K562 (cell line): Measurements from ENCODE around the gene DEFB127. TPM values are rescaled to one million over a fixed set of nuclear protein-coding genes. Genes with fewer than 3 reads are reported as not detected.

ENCODE experiments used
- CAMTA2 ChIP-seq: fragments of 250-450 bp; sonication (Bioruptor Pico); conservative IDR thresholded peaks from 2 replicates; pipeline ENCODE4 v1.5.1; 2022
- CTCF ChIP-seq, 3 experiments: IDR thresholded peaks in 2 of 3; conservative IDR thresholded peaks in 1 of 3; 2 replicates each; pipeline ENCODE4 v1.5.1; 2011 to 2012; ENCODE audit warnings: low read length in 3 of 3, mild to moderate bottlenecking in 3 of 3, control low read depth in 2 of 3, improper control_type of control experiment in 1 of 3, inconsistent platforms in 1 of 3, low read depth in 1 of 3, mixed read lengths in 1 of 3, moderate library complexity in 1 of 3; ENCODE audit not compliant: insufficient read depth in 2 of 3
- FOXP1 ChIP-seq: sonication (generic); formaldehyde crosslinking; IDR thresholded peaks from 2 replicates; pipeline ENCODE4 v1.8.0; 2022; ENCODE audit warnings: mild to moderate bottlenecking, missing genetic modification reagents
- HOXB6 ChIP-seq: fragments of 250-450 bp; sonication (Bioruptor Pico); IDR thresholded peaks from 2 replicates; pipeline ENCODE4 v1.5.1; 2022; ENCODE audit warnings: mild to moderate bottlenecking, borderline replicate concordance
- MTA3 ChIP-seq: fragments of 450-650 bp; formaldehyde crosslinking; IDR thresholded peaks from 2 replicates; pipeline ENCODE4 v1.6.1; 2017; ENCODE audit warnings: mild to moderate bottlenecking, borderline replicate concordance
- NR0B1 ChIP-seq: fragments of 450-650 bp; IDR thresholded peaks from one replicate; pipeline ENCODE4 v1.6.1; 2018; ENCODE audit warnings: mild to moderate bottlenecking, moderate library complexity; ENCODE audit not compliant: partially characterized antibody
- NR1H2 ChIP-seq: sonication (generic); formaldehyde crosslinking; IDR thresholded peaks from 2 replicates; pipeline ENCODE4 v1.4.0; 2020; ENCODE audit warnings: mild to moderate bottlenecking, missing genetic modification reagents
- POU5F1 ChIP-seq: fragments of 150-350 bp; IDR thresholded peaks from 2 replicates; pipeline ENCODE4 v1.6.1; 2014; ENCODE audit warnings: borderline replicate concordance, low read length, low read depth, mild to moderate bottlenecking; ENCODE audit not compliant: partially characterized antibody
- RBM15 ChIP-seq: fragments of 200-400 bp; formaldehyde crosslinking; IDR thresholded peaks from 2 replicates; pipeline ENCODE4 v1.6.1; 2018; ENCODE audit warnings: mild to moderate bottlenecking, low read length, moderate library complexity; ENCODE audit not compliant: insufficient read depth
- RNF2 ChIP-seq: sonication (generic); IDR thresholded peaks from 2 replicates; pipeline ENCODE4 v1.6.1; 2016
- SP2 ChIP-seq: IDR thresholded peaks from 2 replicates; pipeline ENCODE4 v1.6.1; 2011; ENCODE audit warnings: mild to moderate bottlenecking, low read depth, low read length, moderate library complexity; ENCODE audit not compliant: poor library complexity, severe bottlenecking; ENCODE audit errors: extremely low read depth
- ZNF165 ChIP-seq: fragments of 250-450 bp; sonication (Bioruptor Pico); IDR thresholded peaks from 2 replicates; pipeline ENCODE4 v1.4.0; 2020; ENCODE audit warnings: borderline replicate concordance
- ZNF695 ChIP-seq: fragments of 450-650 bp; formaldehyde crosslinking; IDR thresholded peaks from 2 replicates; pipeline ENCODE4 v1.4.0; 2020; ENCODE audit warnings: mild to moderate bottlenecking, moderate library complexity
- polyA plus RNA-seq, 8 experiments: library from polyadenylated mRNA; depleted of rRNA in 4 of 8; stranded (reverse) in 5 of 8; unstranded in 3 of 8; fragments of >200 nt; fragmentation: Nextera tagmentation in 2 of 8; fragmentation: Illumina TruSeq in 1 of 8; extraction: Ambion mirVana in 2 of 8; extraction: Trizol in 1 of 8; gene quantifications; 2 replicates each; pipeline versions ENCODE4 v1.2.1 to v1.2.3, GENCODE V29; 2011 to 2014; ENCODE audit warnings: inconsistent platforms in 1 of 8, missing spikeins in 1 of 8
- total RNA-seq, 7 experiments: library from RNA; depleted of rRNA in 6 of 7; stranded (reverse); fragments of >200 nt in 6 of 7; fragmentation: Illumina TruSeq in 2 of 7; extraction: Trizol in 2 of 7; gene quantifications; 2 replicates each; pipeline versions ENCODE4 v1.2.1 to v1.2.3, GENCODE V29; 2011 to 2021; ENCODE audit warnings: low replicate concordance in 1 of 7

Gene DEFB127
- total and polyA plus RNA-seq, 9 of the 15 experiments (the other 6 are each of a cell fraction or from before 2014, with no cell fraction given), result not detected

DNA sequence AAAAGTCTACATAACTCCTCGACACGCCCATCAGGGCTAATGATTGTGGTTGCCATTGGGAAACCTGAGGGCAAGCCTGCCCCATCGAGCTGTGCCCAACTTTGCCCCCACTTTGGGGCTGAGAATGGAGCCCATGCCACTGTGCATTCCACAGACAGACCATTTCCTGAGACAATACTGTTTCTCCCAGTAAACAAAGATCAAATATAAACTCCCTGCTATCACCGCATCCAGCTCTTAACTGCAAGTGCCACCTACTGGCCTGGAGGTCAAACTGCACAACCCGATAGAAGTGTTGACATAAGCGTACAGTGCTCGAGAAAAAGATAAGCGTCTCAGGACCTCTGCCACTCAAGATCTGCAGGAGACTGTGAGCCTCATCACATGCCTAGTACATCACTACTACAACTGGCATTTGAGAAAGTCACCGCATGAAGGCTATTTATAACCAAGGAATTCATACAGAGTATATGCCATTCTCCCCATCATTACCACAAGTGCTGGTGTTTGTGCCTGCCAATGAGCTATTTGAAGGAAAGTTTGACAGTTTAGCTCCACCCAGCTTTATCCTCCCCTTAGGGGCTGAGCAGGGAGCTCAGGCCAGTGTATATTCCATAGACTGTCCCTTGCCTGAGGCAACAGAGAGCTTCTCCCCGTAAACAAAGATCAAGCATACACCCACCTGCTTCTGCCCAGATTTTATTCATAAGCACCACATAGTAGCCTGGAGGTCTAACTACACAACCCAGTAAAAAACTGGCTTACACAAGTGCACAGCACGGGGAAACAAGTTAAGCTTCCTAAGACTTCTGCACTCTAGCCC, 19.4 kb upstream of the DEFB127 start (continued):
- no peak for TF ChIP-seq POU5F1
- TF ChIP-seq RBM15, result no peak
- no peak for TF ChIP-seq SP2
- no peak for TF ChIP-seq ZNF695
- TF ChIP-seq NR0B1, result no peak
- TF ChIP-seq FOXP1, result no peak
- no peak for TF ChIP-seq RNF2
- peak; percentile 54 to 62 (median 58) for TF ChIP-seq CTCF (IDR thresholded peaks at IDR 0.05 in 2 of 3, conservative IDR thresholded peaks at IDR 0.05 in 1 of 3; ENCODE audit: insufficient read depth in 2 of 3, low read depth in 1 of 3, low read length in 3 of 3)
- no peak for TF ChIP-seq MTA3
- TF ChIP-seq ZNF165 (CRISPR knock-in tag), result no peak
- no peak for TF ChIP-seq HOXB6 (CRISPR knock-in tag)
- no peak for TF ChIP-seq NR1H2 (CRISPR knock-in tag)
- TF ChIP-seq CAMTA2 (CRISPR knock-in tag), result no peak
